Astrocyte of the cerebellum (primary cell): ENCODE data around the gene NSMCE1.

ENCODE experiments used
- DNase-seq: peaks from one replicate; pipeline ENCODE4 v3.0.0-alpha.2; 2011; ENCODE audit warnings: low read depth
- H3K4me3 ChIP-seq: 2 replicates; pipeline ENCODE4 v1.5.1; 2011; ENCODE audit warnings: mild to moderate bottlenecking, low read depth, low read length, moderate library complexity
- in situ Hi-C: cut with HindIII; loops from 2 replicates; pipeline ENCODE4 v1.10.0; 2017; ENCODE audit warnings: low sequenced_read_pairs
- TF ChIP-seq, protein P1 (sequence below): IDR thresholded peaks from 2 replicates; pipeline ENCODE4 v1.5.1; 2012; ENCODE audit warnings: low read length, low read depth, moderate library complexity, mild to moderate bottlenecking; ENCODE audit errors: missing control alignments

NSMCE1 gene

DNA sequence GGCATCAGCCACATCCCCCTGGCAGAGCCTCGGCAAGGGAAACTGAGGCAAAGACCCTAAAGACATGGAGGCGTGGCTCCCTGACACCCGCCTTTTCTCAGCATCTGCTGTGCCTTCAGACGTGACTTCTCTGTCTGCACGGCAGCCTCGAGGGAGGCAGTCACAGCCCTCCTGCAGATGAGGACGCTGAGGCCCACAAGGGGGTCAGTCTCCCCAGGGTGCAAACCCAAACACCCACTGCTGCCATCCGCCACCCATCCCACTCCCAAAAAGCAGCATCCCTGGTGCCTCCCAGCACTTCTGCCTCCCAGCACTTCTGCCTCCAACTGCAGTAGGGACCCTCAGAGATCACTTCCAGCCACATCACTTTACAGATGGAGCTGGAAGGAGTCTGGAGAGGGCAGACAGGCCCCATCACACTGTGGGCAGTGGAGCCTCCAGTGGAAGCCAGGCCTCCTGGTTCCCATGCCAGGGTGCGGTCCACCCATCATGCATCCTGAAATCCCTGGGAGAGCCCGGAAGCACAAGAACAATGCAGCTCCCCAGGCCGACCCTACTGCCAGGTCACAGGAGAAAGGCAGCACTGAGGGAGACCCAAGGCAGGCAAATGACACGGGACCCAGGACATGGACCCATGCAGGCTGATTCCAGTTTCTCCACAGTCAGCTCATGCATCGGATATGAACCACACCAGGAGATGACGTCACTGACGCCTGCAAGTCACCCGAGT, 41.4 kb downstream of the NSMCE1 start:
- in situ Hi-C loops = no loop called here
- no peak overlapping the region for H3K4me3 ChIP-seq
- DNase-seq = no peak
- TF ChIP-seq, protein P1, sequence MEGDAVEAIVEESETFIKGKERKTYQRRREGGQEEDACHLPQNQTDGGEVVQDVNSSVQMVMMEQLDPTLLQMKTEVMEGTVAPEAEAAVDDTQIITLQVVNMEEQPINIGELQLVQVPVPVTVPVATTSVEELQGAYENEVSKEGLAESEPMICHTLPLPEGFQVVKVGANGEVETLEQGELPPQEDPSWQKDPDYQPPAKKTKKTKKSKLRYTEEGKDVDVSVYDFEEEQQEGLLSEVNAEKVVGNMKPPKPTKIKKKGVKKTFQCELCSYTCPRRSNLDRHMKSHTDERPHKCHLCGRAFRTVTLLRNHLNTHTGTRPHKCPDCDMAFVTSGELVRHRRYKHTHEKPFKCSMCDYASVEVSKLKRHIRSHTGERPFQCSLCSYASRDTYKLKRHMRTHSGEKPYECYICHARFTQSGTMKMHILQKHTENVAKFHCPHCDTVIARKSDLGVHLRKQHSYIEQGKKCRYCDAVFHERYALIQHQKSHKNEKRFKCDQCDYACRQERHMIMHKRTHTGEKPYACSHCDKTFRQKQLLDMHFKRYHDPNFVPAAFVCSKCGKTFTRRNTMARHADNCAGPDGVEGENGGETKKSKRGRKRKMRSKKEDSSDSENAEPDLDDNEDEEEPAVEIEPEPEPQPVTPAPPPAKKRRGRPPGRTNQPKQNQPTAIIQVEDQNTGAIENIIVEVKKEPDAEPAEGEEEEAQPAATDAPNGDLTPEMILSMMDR = no peak

DNA sequence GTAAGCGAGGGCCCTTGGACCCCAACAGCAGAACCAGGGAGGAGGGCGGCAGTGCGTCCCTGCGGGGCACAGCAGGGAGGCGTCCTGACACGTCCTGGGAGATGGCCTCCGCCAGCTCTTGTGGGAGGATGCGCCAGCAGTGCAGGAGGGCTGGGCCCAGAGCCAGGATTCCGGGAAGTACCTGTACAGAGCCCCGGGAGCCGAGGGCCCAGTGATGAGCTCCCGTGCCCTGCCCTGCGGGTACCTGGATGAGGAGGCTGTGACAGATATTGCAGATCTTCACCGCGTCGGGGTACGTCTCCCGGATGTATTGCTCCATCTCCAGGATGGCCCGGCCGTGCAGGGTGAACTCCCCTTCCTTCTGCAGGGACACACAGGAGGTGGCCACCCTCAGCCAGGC, 42.1 kb downstream of the NSMCE1 start:
- in situ Hi-C loops = no loop called here
- DNase-seq = no peak
- no peak overlapping the region for H3K4me3 ChIP-seq
- TF ChIP-seq, protein P1 = no peak

DNA sequence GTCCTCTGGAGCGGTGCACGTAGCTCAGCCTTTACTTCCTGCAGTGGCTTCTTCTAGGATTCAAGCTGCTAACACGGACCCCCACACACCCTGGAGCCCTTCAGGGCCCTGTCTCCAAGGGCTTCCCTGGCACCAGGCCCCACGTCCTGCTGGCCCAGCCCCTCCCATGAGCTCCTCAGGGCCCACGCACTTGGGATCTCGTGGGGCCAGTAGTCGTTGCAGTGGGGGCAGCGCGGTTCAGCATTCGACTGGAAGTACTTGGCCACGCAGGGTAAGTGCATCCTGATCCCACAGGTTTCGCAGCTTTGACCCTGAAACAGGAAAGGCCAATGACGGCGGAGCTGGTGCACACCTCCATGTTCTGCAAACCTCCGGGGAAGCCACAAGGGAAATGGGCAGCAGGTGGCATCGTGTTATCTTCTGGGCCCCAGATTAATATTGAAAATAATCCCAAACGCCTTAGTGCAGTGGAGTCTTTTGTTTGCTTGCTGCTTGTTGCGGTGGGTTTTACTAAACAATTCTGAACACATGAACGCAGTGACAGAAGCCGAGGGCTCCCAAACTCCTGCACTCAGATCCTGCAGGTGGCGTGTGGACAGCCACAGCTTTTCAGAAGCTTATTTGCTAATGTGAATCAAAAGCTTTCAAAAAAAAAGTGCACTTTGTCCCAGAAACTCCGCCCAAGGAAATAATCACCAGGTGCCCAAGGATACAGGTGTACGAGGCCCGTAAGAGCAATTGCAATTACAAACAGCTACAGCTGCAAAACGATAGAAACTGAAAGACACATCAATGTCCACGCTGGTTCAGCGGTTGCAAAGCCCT, 42.8 kb downstream of the NSMCE1 start:
- no peak for DNase-seq
- TF ChIP-seq, protein P1 = no peak
- in situ Hi-C loops = no loop called here
- no peak overlapping the region for H3K4me3 ChIP-seq

DNA sequence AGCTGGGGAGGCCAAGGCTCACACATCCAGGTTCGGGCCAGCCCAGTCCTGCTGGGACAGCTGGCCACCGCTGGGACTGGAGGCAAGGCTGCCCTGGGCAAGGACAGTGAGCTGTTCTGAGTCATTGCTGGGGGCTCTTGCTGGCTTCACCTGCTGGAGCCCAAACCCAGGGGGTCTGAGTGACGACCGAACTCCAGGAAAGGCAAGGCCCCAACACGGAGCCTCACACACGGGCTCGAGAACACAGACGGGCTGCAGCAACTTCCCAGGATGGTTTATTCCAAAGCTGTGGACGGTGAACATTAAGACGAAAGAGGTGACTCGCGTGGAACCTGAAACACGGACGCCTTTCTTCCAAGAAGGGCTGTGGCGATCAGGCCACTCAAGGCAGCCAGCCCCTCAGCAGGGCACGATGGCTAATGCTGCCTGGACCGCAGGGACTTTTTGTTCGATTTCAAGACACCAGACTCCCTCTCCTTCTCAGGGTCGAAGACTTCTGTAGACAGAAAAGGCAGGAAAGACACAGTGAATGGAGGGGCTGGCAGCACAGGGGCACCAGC, 43.8 kb downstream of the NSMCE1 start:
- in situ Hi-C loops = no loop called here
- no peak for DNase-seq
- TF ChIP-seq, protein P1 = no peak
- H3K4me3 ChIP-seq = no peak overlapping the region

DNA sequence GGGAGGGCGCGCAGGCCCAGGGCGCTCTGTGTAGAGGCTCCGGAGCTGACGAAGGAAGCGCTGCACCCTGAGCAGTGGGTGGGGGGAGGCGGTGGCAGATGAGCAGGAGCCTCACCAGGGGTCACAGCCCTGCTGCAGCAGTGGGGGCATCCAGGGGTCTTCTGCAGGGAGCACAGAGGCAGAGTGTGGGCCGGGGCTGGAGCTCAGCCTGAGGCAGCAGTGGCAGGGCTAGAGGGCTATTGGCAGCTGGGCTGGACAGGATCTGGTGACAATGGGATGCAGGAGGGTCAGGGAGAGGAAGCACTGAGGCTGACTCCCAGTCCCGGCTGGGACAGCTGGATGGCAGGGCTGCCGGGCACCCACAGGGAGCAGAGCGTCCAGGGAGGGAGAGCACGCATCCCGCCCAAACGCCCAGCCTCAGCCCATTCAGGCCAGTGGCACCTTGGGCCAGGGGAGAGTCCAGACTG, 44.3 kb downstream of the NSMCE1 start:
- in situ Hi-C loops = no loop called here
- no peak overlapping the region for H3K4me3 ChIP-seq
- no peak for DNase-seq
- TF ChIP-seq, protein P1 = no peak

DNA sequence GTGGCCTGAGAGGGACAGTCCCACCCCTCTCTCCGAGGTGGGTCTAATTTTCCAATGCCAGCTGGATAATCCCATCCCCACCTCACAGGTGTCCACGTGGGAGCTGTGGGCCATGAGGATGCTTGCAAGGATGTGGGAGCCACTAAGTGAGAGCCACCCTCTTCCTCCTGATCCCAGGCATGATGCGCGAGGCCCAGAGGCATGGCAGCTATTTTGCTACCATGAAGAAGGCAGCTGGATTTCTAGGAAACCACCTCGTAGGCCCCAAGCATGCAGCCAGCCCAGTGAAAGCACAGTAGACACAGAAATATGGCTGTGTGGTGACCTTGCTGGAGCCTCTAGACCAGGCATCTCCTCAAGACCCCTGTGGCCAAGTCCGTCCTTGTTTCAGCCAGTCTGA, 44.9 kb downstream of the NSMCE1 start:
- H3K4me3 ChIP-seq = no peak overlapping the region
- in situ Hi-C loops = no loop called here
- DNase-seq = no peak
- TF ChIP-seq, protein P1 = no peak
